Measurements from ENCODE around the gene PPTC7. TPM values are rescaled to one million over a fixed set of nuclear protein-coding genes. Genes with fewer than 3 reads are reported as not detected.

PPTC7 gene
- total and polyA plus RNA-seq, 2 of the 8 experiments (the other 6 are each of a cell fraction or from before 2014, with no cell fraction given) = 8.1 to 15.9 TPM

GRCh38 chr12:110532644-110533043 lies 50.5 kb downstream of the PPTC7 start:
- peaks cover 1 to 2% of the 10 kb centered on the region in 2 experiments for H4K20me1 ChIP-seq (replicated peaks in 1 of 2; ENCODE audit: control insufficient read depth in 1 of 2, insufficient read depth in 2 of 2, low read length in 2 of 2)
- H2BK120ac ChIP-seq (replicated peaks; ENCODE audit: low read depth, low read length) = no peak overlapping the region
- no peak overlapping the region for H2BK15ac ChIP-seq (ENCODE audit: low read length)
- WGBS, 2 experiments (ENCODE audit: extremely low coverage in 1 of 2, insufficient coverage in 1 of 2, insufficient read length in 1 of 2, insufficient replicate concordance in 2 of 2, low coverage in 1 of 2, low lambda C conversion rate in 2 of 2, missing lambda C conversion rate in 1 of 2) = 89% methylated on average over 3 of the region's 3 CpGs; no CpG with 5 or more reads in 1 of the 2 experiments
- no peaks in the 10 kb centered on the region for H3K79me2 ChIP-seq (ENCODE audit: control insufficient read depth in 1 of 2, insufficient read depth in 2 of 2, low read length in 2 of 2)
- ChIA-PET POLR2A (ENCODE audit: partially characterized antibody) (interaction anchor here (1.1 kb wide), 1 partner anchor 157 kb away, joined by 3 read pairs; the partner anchor contains the start of gene HVCN1), CTCF (ENCODE audit: partially characterized antibody) (interaction anchor here (0.7 to 3.5 kb wide), 5 partner anchors 11 to 69 kb away, joined by 3 to 21 read pairs (median 8); no protein-coding TSS in a partner anchor)
- no peak overlapping the region for H3K4me3 ChIP-seq (ENCODE audit: extremely low read depth in 1 of 4, insufficient read depth in 2 of 4, low read depth in 3 of 4, low read length in 4 of 4)
- H3K14ac ChIP-seq (ENCODE audit: insufficient read length) = no peak overlapping the region
- H3K79me1 ChIP-seq (ENCODE audit: low read depth, low read length) = no peaks in the 10 kb centered on the region
- no peak overlapping the region for H2AK5ac ChIP-seq (ENCODE audit: low read depth, low read length)
- H3K9ac ChIP-seq (replicated peaks in 1 of 4; ENCODE audit: extremely low read depth in 1 of 4, low read depth in 3 of 4, low read length in 3 of 4) = no peak overlapping the region
- H3K23me2 ChIP-seq (ENCODE audit: low read depth, low read length) = no peaks in the 10 kb centered on the region
- no peak overlapping the region for H4K8ac ChIP-seq (ENCODE audit: extremely low read depth, insufficient read depth, low read length)
- H3K9me3 ChIP-seq (ENCODE audit: insufficient read depth in 2 of 2, low read depth in 1 of 2, low read length in 1 of 2) = no peaks in the 10 kb centered on the region
- no peak overlapping the region for H2AFZ ChIP-seq (ENCODE audit: low read length)
- no peak overlapping the region for H3K56ac ChIP-seq (replicated peaks; ENCODE audit: insufficient read length, low read depth, low read length)
- H4K91ac ChIP-seq (replicated peaks; ENCODE audit: insufficient read length, low read length) = no peak overlapping the region
- DNase-seq (ENCODE audit: low read depth in 1 of 2, low spot score in 2 of 2) (no peak), FAIRE-seq (no peak)
- H3K27ac ChIP-seq (ENCODE audit: low read depth, low read length) = no peak overlapping the region
- H2BK5ac ChIP-seq (ENCODE audit: low read depth, low read length) = no peak overlapping the region
- H3K4me1 ChIP-seq (replicated peaks in 1 of 4; ENCODE audit: control insufficient read depth in 3 of 4, insufficient read depth in 4 of 4, low read length in 3 of 4) = no peaks in the 10 kb centered on the region
- H3K27me3 ChIP-seq (replicated peaks in 1 of 4; ENCODE audit: control insufficient read depth in 3 of 4, extremely low read depth in 1 of 4, insufficient read depth in 3 of 4, low read length in 3 of 4) = no peaks in the 10 kb centered on the region
- H3K4me2 ChIP-seq (ENCODE audit: insufficient read depth in 1 of 2, low read depth in 2 of 2, low read length in 2 of 2) = no peak overlapping the region
- H3K23ac ChIP-seq (ENCODE audit: insufficient read length) = no peak overlapping the region
- H3K36me3 ChIP-seq (ENCODE audit: control insufficient read depth in 2 of 4, insufficient read depth in 4 of 4, low read length in 3 of 4) = peaks cover 2 to 20% (median 9%) of the 10 kb centered on the region in 4 experiments; a peak in 6 of 8 replicates
- H4K5ac ChIP-seq (ENCODE audit: insufficient read length, low read depth, low read length) = no peak overlapping the region
- H2BK20ac ChIP-seq (ENCODE audit: low read length) = no peak overlapping the region
- no peak overlapping the region for H2BK12ac ChIP-seq (ENCODE audit: low read depth, low read length)
- no peak overlapping the region for H3K4ac ChIP-seq (replicated peaks; ENCODE audit: insufficient read length, low read depth, low read length)
- no peak overlapping the region for H3K18ac ChIP-seq (ENCODE audit: extremely low read depth, low read length)
- no peak for TF ChIP-seq E2F6 (IDR thresholded peaks at IDR 0.05)
- no peak for TF ChIP-seq FOSL1 (IDR thresholded peaks at IDR 0.05; ENCODE audit: insufficient read depth, low read depth, low read length)
- TF ChIP-seq POU5F1 (IDR thresholded peaks at IDR 0.05; ENCODE audit: low read depth, low read length) = no peak
- TF ChIP-seq RBBP5 (IDR thresholded peaks at IDR 0.05; ENCODE audit: borderline replicate concordance, low read depth, low read length) = no peak
- TF ChIP-seq CBX8 (IDR thresholded peaks at IDR 0.05; ENCODE audit: borderline replicate concordance, low read depth, low read length) = no peak
- TF ChIP-seq JUN (IDR thresholded peaks at IDR 0.05; ENCODE audit: low read depth, low read length) = no peak
- no peak for TF ChIP-seq EZH2 (IDR thresholded peaks at IDR 0.05; ENCODE audit: low read depth, low read length, severe bottlenecking)
- no peak for TF ChIP-seq TBP (IDR thresholded peaks at IDR 0.05; ENCODE audit: low read depth, low read length)
- no peak for TF ChIP-seq ATF2 (IDR thresholded peaks at IDR 0.05; ENCODE audit: low read length)
- TF ChIP-seq TEAD4 (IDR thresholded peaks at IDR 0.05; ENCODE audit: low read depth, low read length) = no peak
- TF ChIP-seq CHD2 (IDR thresholded peaks at IDR 0.05; ENCODE audit: low read length) = no peak
- TF ChIP-seq CEBPB (IDR thresholded peaks at IDR 0.05; ENCODE audit: low read depth, low read length) = no peak
